ENCODE data around the gene DTYMK.

- TF ChIP-seq CTCF (IDR thresholded peaks at IDR 0.05) (no peak), EZH2 (IDR thresholded peaks at IDR 0.05; ENCODE audit: borderline replicate concordance, insufficient read depth, low read depth, low read length, poor library complexity, severe bottlenecking) (no peak)
Measured at GRCh38 chr2:241645915-241646645, 40.5 kb downstream of the DTYMK start.
